ENCODE results near the gene USHBP1. TPM values are rescaled to one million over a fixed set of nuclear protein-coding genes. Genes with fewer than 3 reads are reported as not detected.

Gene USHBP1
- total and polyA plus RNA-seq, 10 of the 15 experiments (the other 5 are each of a cell fraction or from before 2014, with no cell fraction given): 0.05 to 0.96 (median 0.22) TPM; not detected in 2

DNA sequence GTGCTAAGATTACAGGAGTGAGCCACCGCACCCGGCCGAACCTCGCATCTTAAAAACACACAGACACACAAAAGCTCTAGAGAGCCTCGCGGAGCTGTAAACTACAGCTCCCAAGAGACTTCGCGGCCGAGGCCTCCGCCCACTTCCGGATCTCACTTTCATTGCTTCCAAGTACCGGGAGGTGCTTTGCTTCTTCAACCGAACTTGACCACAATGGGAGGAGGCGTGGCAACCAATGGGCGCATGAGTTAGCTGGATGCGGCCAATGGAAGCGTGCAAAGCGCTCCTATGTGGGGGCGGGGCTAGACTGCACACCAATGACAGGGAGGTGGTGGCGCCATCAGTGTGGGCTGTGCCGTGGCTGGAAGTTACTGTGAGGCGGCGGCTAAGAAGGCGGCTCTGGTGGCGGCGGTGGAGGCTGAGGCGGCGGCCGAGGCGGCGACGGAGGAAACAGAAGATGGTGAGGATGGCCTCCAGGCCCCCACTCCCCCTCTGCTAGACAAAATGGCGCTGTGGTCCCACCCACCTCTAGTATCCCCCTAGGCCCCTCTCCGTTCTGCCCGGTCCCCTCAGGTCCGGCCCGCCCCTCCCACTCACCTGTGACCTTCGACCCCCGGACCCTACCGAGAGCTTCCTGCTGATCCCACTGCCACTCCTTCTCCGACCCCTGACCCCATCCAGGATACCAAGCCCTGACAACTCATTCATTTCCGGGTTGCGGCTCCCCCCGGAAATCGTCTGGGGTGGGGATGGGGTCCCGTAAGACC lies 44.8 kb upstream of the USHBP1 start, which contains the start of gene DDA1 (continued):
- TF ChIP-seq SKIL (IDR thresholded peaks at IDR 0.05; ENCODE audit: low read depth, poor library complexity, severe bottlenecking): peak; percentile 52
- no peak for TF ChIP-seq RAD21 (IDR thresholded peaks at IDR 0.05; ENCODE audit: insufficient read depth, low read depth, low read length)
- peak; percentile 84 for TF ChIP-seq TAF1 (IDR thresholded peaks at IDR 0.05; ENCODE audit: borderline replicate concordance, low read depth, low read length)
- TF ChIP-seq EZH2 (IDR thresholded peaks at IDR 0.05; ENCODE audit: borderline replicate concordance, control insufficient read depth, low read depth, low read length): no peak
- peak; percentile 62; the same call in 1 of the 2 replicates for TF ChIP-seq RB1 (IDR thresholded peaks at IDR 0.05; ENCODE audit: borderline replicate concordance)
- TF ChIP-seq SUZ12 (IDR thresholded peaks at IDR 0.05; ENCODE audit: unreplicated experiment): no peak
- TF ChIP-seq EGR1 (IDR thresholded peaks at IDR 0.05; ENCODE audit: borderline replicate concordance in 1 of 2, low read depth in 2 of 2, low read length in 2 of 2): peak in 1 of 2 experiments; percentile 59; a peak in 2 of 3 replicates
- TF ChIP-seq ZBED1 (IDR thresholded peaks at IDR 0.05; ENCODE audit: borderline replicate concordance): no peak
- no peak for TF ChIP-seq MYB (IDR thresholded peaks at IDR 0.05; ENCODE audit: borderline replicate concordance, low read depth, low read length)
- TF ChIP-seq, protein P1, sequence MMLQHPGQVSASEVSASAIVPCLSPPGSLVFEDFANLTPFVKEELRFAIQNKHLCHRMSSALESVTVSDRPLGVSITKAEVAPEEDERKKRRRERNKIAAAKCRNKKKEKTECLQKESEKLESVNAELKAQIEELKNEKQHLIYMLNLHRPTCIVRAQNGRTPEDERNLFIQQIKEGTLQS (IDR thresholded peaks at IDR 0.05; ENCODE audit: borderline replicate concordance, extremely low read depth, low read depth, low read length): no peak
- peak; percentile 95 for TF ChIP-seq FOS (IDR thresholded peaks at IDR 0.05; ENCODE audit: borderline replicate concordance, extremely low read depth, insufficient read length)
- TF ChIP-seq, protein P2, sequence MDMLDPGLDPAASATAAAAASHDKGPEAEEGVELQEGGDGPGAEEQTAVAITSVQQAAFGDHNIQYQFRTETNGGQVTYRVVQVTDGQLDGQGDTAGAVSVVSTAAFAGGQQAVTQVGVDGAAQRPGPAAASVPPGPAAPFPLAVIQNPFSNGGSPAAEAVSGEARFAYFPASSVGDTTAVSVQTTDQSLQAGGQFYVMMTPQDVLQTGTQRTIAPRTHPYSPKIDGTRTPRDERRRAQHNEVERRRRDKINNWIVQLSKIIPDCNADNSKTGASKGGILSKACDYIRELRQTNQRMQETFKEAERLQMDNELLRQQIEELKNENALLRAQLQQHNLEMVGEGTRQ (IDR thresholded peaks at IDR 0.05; ENCODE audit: borderline replicate concordance, low read depth, low read length): no peak
- TF ChIP-seq, protein P3, sequence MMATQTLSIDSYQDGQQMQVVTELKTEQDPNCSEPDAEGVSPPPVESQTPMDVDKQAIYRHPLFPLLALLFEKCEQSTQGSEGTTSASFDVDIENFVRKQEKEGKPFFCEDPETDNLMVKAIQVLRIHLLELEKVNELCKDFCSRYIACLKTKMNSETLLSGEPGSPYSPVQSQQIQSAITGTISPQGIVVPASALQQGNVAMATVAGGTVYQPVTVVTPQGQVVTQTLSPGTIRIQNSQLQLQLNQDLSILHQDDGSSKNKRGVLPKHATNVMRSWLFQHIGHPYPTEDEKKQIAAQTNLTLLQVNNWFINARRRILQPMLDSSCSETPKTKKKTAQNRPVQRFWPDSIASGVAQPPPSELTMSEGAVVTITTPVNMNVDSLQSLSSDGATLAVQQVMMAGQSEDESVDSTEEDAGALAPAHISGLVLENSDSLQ (IDR thresholded peaks at IDR 0.05): peak; percentile 67; the same call in 1 of the 2 replicates
- no peak for TF ChIP-seq E2F4 (IDR thresholded peaks at IDR 0.05; ENCODE audit: low read depth, low read length)
- no peak for TF ChIP-seq CBX5 (IDR thresholded peaks at IDR 0.05; ENCODE audit: low read depth)
- TF ChIP-seq YY1 (IDR thresholded peaks at IDR 0.05; ENCODE audit: low read depth, low read length): peak; percentile 89
- TF ChIP-seq CEBPZ (IDR thresholded peaks at IDR 0.05; ENCODE audit: low read depth, low read length): no peak; the same call in 1 of the 2 replicates
- TF ChIP-seq MXI1 (IDR thresholded peaks at IDR 0.05; ENCODE audit: low read depth, low read length): peak; percentile 21; the same call in 1 of the 2 replicates
- no peak for TF ChIP-seq FOXK2 (IDR thresholded peaks at IDR 0.05)

Measured in GM12878 (cell line).